Measurements from ENCODE around the gene CLEC14A.

DNA sequence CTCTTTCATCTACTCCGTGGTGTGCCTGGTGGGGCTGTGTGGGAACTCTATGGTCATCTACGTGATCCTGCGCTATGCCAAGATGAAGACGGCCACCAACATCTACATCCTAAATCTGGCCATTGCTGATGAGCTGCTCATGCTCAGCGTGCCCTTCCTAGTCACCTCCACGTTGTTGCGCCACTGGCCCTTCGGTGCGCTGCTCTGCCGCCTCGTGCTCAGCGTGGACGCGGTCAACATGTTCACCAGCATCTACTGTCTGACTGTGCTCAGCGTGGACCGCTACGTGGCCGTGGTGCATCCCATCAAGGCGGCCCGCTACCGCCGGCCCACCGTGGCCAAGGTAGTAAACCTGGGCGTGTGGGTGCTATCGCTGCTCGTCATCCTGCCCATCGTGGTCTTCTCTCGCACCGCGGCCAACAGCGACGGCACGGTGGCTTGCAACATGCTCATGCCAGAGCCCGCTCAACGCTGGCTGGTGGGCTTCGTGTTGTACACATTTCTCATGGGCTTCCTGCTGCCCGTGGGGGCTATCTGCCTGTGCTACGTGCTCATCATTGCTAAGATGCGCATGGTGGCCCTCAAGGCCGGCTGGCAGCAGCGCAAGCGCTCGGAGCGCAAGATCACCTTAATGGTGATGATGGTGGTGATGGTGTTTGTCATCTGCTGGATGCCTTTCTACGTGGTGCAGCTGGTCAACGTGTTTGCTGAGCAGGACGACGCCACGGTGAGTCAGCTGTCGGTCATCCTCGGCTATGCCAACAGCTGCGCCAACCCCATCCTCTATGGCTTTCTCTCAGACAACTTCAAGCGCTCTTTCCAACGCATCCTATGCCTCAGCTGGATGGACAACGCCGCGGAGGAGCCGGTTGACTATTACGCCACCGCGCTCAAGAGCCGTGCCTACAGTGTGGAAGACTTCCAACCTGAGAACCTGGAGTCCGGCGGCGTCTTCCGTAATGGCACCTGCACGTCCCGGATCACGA lies 46.0 kb downstream of the CLEC14A start:
- TF ChIP-seq POLR2AphosphoS5 (IDR thresholded peaks at IDR 0.05; ENCODE audit: insufficient read depth in 1 of 2, low read depth in 1 of 2): no peak
- no peak for TF ChIP-seq POLR2A (IDR thresholded peaks at IDR 0.05)

Data from vagina (tissue), 2 donors.